Upper lobe of left lung (tissue), 4 donors: ENCODE data around the gene ENAH.

Experiments used
- POLR2A ChIP-seq, 4 donors: fragments of 450-650 bp; IDR thresholded peaks; one replicate each; pipeline ENCODE4 v1.5.1; 2016 to 2017; ENCODE audit warnings: antibody characterized with exemption in 4 of 4, mild to moderate bottlenecking in 2 of 4
- POLR2AphosphoS5 ChIP-seq, 2 donors: sonication (generic); formaldehyde crosslinking; IDR thresholded peaks; one replicate each; pipeline ENCODE4 v1.5.1; 2017; ENCODE audit warnings: antibody characterized with exemption in 2 of 2
- TF ChIP-seq, protein P1 (sequence below), 6 experiments: fragments of 450-650 bp in 4 of 6; fragments of 200-600 bp in 2 of 6; sonication (generic) in 2 of 6; IDR thresholded peaks; one replicate each; pipeline ENCODE4 v1.5.1; 2016 to 2019; ENCODE audit warnings: antibody characterized with exemption in 6 of 6

- TF ChIP-seq, protein P1, sequence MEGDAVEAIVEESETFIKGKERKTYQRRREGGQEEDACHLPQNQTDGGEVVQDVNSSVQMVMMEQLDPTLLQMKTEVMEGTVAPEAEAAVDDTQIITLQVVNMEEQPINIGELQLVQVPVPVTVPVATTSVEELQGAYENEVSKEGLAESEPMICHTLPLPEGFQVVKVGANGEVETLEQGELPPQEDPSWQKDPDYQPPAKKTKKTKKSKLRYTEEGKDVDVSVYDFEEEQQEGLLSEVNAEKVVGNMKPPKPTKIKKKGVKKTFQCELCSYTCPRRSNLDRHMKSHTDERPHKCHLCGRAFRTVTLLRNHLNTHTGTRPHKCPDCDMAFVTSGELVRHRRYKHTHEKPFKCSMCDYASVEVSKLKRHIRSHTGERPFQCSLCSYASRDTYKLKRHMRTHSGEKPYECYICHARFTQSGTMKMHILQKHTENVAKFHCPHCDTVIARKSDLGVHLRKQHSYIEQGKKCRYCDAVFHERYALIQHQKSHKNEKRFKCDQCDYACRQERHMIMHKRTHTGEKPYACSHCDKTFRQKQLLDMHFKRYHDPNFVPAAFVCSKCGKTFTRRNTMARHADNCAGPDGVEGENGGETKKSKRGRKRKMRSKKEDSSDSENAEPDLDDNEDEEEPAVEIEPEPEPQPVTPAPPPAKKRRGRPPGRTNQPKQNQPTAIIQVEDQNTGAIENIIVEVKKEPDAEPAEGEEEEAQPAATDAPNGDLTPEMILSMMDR (IDR thresholded peaks at IDR 0.05): no peak
- TF ChIP-seq POLR2A (IDR thresholded peaks at IDR 0.05): no peak
- no peak for TF ChIP-seq POLR2AphosphoS5 (IDR thresholded peaks at IDR 0.05)
Measured at GRCh38 chr1:225601902-225602589, 50.9 kb downstream of the ENAH start.
